Measurements from ENCODE around the gene ZNF765.
"Not testable (repeated sequence)": the region's sequence is repeated elsewhere in the genome, so short reads cannot be mapped to it uniquely, and the experiment has no call there.

ZNF765 gene

DNA sequence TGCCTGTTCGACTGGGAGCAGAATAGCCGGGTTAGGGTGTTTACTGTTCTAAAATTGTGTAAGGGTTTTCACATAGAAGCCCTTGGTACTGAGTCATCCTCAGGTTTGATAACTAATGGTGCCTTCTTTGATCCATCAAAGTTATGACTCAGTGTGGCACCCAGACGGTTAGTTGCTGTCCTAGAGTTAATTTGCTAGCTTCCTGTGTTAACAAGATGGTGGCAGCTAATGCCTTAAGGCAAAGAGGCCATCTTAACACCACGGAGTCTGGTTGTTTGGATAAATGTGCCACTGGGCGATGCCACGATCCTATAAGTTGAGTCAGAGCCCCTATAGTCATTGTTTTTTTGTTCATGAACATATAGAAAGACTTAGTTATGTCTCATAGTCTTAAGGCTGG is 80.5 kb downstream of the ZNF765 start:
- DNase-seq (ENCODE audit: low read depth, low spot score) = not testable (repeated sequence)

More for the DNA sequence above, 80.5 kb downstream of the ZNF765 start:
- H3K27ac ChIP-seq = not testable (repeated sequence)
